IPS-20b (cell line): ENCODE measurements around the gene SLC6A19.

ENCODE experiments used
- H3K27ac ChIP-seq: one replicate; pipeline ENCODE4 v1.5.1; 2013; ENCODE audit warnings: low read length
- H3K27me3 ChIP-seq: 2 replicates; pipeline ENCODE4 v1.6.1; 2013; ENCODE audit warnings: mild to moderate bottlenecking, low read length, inconsistent platforms; ENCODE audit not compliant: insufficient read depth
- H3K36me3 ChIP-seq: 2 replicates; pipeline ENCODE4 v1.6.1; 2013; ENCODE audit warnings: low read depth, mild to moderate bottlenecking, inconsistent platforms, low read length, moderate library complexity; ENCODE audit not compliant: insufficient read depth
- H3K4me1 ChIP-seq: 2 replicates; pipeline ENCODE4 v1.6.1; 2013; ENCODE audit warnings: mild to moderate bottlenecking, control low read depth, inconsistent platforms, low read length, moderate library complexity; ENCODE audit not compliant: insufficient read depth
- H3K4me3 ChIP-seq: 2 replicates; pipeline ENCODE4 v1.5.1; 2013; ENCODE audit warnings: mild to moderate bottlenecking, low read length, inconsistent platforms
- H3K9ac ChIP-seq: 2 replicates; pipeline ENCODE4 v1.6.1; 2013; ENCODE audit warnings: low read depth, mild to moderate bottlenecking, inconsistent platforms, low read length, moderate library complexity
- H3K9me3 ChIP-seq: 2 replicates; pipeline ENCODE4 v1.6.1; 2013; ENCODE audit warnings: mild to moderate bottlenecking, low read depth, low read length, inconsistent platforms; ENCODE audit not compliant: insufficient read depth

Gene SLC6A19

DNA sequence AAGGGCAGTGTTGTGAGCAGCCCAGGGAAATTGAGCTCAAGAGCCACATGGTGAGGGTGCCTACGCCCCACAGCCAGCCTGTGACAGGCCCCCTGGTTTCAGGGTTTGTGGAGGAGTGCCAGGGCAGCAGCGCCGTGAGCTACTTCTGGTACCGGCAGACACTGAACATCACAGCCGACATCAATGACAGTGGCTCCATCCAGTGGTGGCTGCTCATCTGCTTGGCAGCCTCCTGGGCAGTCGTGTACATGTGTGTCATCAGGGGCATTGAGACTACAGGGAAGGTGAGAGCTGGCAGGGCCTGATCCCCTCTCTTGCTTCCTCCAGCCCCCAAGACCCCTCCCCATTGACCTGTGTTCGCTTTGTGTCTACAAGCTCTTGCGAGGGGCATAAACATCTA is 34.0 kb downstream of the SLC6A19 start:
- Histone ChIP-seq H3K27me3 (no peaks in the 10 kb centered on the region), H3K9me3 (peaks cover 9% of the 10 kb centered on the region), H3K27ac (no peak overlapping the region), H3K4me1 (no peaks in the 10 kb centered on the region), H3K36me3 (no peaks in the 10 kb centered on the region), H3K9ac (no peak overlapping the region), H3K4me3 (no peak overlapping the region)

DNA sequence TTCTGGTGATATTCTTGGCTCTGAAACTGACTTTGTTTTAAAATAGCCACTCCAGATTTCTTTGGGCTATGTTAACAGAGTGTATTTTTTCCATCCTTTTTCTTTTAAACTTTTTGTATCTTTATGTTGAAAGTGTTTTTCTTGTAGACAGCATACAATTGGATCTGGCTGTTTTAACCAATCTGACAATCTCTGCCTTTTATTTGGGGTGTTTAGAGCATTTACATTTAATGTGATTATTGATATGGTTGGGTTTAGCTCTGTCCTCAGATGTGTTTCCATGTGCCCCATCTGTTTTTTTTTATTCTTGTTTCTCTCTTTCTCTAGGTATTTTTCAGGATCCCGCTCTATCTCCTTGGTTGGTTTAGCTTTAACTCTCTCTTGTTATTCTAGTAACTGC is 34.4 kb downstream of the SLC6A19 start:
- Histone ChIP-seq H3K4me1 (no peaks in the 10 kb centered on the region), H3K27me3 (no peaks in the 10 kb centered on the region), H3K9ac (no peak overlapping the region), H3K9me3 (peaks cover 9% of the 10 kb centered on the region), H3K36me3 (no peaks in the 10 kb centered on the region), H3K4me3 (no peak overlapping the region), H3K27ac (no peak overlapping the region)

DNA sequence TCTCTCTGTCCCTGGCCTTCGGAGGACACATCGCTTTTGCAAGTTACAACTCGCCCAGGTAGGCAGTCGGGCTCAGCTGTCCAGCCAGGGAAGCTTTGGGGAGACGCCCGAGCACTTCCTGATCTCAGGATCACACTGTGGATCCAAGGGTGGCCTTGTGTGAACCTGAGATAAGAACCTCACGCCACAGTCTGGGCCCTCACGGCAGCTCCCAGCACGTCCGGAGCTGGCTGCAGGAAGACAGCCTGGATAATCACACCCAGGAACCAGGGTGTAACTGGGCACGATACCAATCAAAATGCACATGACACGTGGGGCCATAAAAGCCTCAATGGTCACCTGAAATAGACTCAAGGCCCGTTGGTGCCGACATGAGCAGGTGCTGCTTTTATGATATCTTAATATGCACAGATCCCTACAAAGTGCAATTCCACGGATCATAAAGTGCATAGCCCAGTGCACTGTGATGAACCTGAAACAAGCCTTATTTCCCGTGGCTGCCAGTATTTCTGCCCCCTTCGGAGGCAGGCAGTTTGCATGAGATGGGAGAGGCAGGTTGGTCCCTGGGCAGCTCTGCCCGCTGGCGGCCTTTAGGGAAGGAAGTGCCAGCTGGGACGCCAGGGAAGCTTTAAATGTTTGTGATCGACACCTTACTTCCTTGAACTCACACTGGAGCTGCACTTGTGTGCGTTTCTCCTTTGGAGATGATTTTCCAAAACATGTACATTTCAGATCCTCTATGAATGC is 38.3 kb downstream of the SLC6A19 start:
- H3K9me3 ChIP-seq: peaks cover 9% of the 10 kb centered on the region
- H3K36me3 ChIP-seq: no peaks in the 10 kb centered on the region
- H3K27ac ChIP-seq: no peak overlapping the region

GRCh38 chr5:1240496-1241260 is 39.3 kb downstream of the SLC6A19 start:
- H3K9me3 ChIP-seq: peaks cover 4% of the 10 kb centered on the region

More for the DNA sequence above, 38.3 kb downstream of the SLC6A19 start:
- no peak overlapping the region for H3K4me3 ChIP-seq
- H3K4me1 ChIP-seq: no peaks in the 10 kb centered on the region; the same call in 1 of the 2 replicates
- H3K27me3 ChIP-seq: no peaks in the 10 kb centered on the region
- no peak overlapping the region for H3K9ac ChIP-seq

GRCh38 chr5:1241509-1242080 is 40.2 kb downstream of the SLC6A19 start:
- H3K9me3 ChIP-seq: no peaks in the 10 kb centered on the region
- H3K27me3 ChIP-seq: no peaks in the 10 kb centered on the region
- H3K4me1 ChIP-seq: no peaks in the 10 kb centered on the region; the same call in 1 of the 2 replicates
- H3K4me3 ChIP-seq: no peak overlapping the region
- no peaks in the 10 kb centered on the region for H3K36me3 ChIP-seq
- H3K9ac ChIP-seq: no peak overlapping the region
- H3K27ac ChIP-seq: no peak overlapping the region

More at GRCh38 chr5:1240496-1241260, 39.3 kb downstream of the SLC6A19 start:
- H3K36me3 ChIP-seq: no peaks in the 10 kb centered on the region
- H3K9ac ChIP-seq: no peak overlapping the region
- H3K27me3 ChIP-seq: no peaks in the 10 kb centered on the region
- H3K27ac ChIP-seq: no peak overlapping the region
- no peak overlapping the region for H3K4me3 ChIP-seq
- H3K4me1 ChIP-seq: no peaks in the 10 kb centered on the region; the same call in 1 of the 2 replicates

- no peaks in the 10 kb centered on the region for H3K36me3 ChIP-seq
- H3K27me3 ChIP-seq: no peaks in the 10 kb centered on the region; the same call in 1 of the 2 replicates
- H3K9me3 ChIP-seq: no peaks in the 10 kb centered on the region
- no peaks in the 10 kb centered on the region; the same call in 1 of the 2 replicates for H3K4me1 ChIP-seq
- H3K4me3 ChIP-seq: no peak overlapping the region
- H3K27ac ChIP-seq: no peak overlapping the region
- no peak overlapping the region for H3K9ac ChIP-seq
Observed at GRCh38 chr5:1242733-1243486, 41.5 kb downstream of the SLC6A19 start.

GRCh38 chr5:1243487-1244130 is 42.2 kb downstream of the SLC6A19 start:
- Histone ChIP-seq H3K27ac (no peak overlapping the region), H3K9me3 (no peaks in the 10 kb centered on the region), H3K4me3 (no peak overlapping the region), H3K27me3 (no peaks in the 10 kb centered on the region; the same call in 1 of the 2 replicates), H3K4me1 (no peaks in the 10 kb centered on the region; the same call in 1 of the 2 replicates), H3K36me3 (no peaks in the 10 kb centered on the region), H3K9ac (no peak overlapping the region)

DNA sequence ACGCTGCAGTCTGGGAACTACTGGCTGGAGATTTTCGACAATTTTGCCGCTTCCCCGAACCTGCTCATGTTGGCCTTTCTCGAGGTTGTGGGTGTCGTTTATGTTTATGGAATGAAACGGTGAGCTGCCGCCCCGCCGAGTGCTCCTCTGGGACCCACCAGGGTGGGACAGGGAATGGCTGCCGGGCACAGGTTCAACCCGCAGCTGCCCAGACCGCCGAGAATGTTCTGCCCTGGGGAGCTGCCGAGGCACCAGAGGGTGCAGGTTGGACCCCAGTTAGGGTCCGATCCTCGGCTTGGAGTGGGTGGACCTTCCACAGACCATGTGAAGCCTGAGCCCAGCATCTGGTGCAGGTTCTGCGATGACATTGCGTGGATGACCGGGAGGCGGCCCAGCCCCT is 42.9 kb downstream of the SLC6A19 start:
- no peaks in the 10 kb centered on the region; the same call in 1 of the 2 replicates for H3K27me3 ChIP-seq
- no peaks in the 10 kb centered on the region for H3K9me3 ChIP-seq
- no peak overlapping the region for H3K4me3 ChIP-seq

DNA sequence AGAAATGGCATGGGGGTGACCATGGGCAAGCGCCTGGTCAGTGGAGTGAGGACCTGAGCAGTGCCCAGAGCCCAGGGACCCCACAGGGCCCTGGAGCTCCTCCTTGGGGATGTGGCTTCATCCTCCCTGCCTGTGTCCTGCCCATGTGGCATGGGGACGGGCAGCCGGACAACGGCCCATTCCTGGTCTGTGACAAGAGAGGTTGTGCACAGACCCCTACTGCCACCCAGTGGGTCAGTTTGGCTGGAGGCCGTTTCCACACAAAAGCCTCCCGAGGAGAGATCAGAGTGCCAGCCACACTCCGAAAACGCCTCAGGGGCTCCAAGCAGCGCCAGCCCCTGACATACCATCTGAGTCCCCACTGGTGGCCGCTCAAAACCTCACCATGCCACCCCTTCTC is 43.6 kb downstream of the SLC6A19 start:
- Histone ChIP-seq H3K27ac (no peak overlapping the region), H3K4me3 (no peak overlapping the region), H3K9ac (no peak overlapping the region), H3K27me3 (no peaks in the 10 kb centered on the region; the same call in 1 of the 2 replicates), H3K9me3 (no peaks in the 10 kb centered on the region), H3K4me1 (no peaks in the 10 kb centered on the region; the same call in 1 of the 2 replicates), H3K36me3 (no peaks in the 10 kb centered on the region)

More for the DNA sequence above, 42.9 kb downstream of the SLC6A19 start:
- H3K27ac ChIP-seq: no peak overlapping the region
- H3K36me3 ChIP-seq: no peaks in the 10 kb centered on the region
- H3K9ac ChIP-seq: no peak overlapping the region
- no peaks in the 10 kb centered on the region; the same call in 1 of the 2 replicates for H3K4me1 ChIP-seq

GRCh38 chr5:1245905-1246576 is 44.6 kb downstream of the SLC6A19 start:
- no peak overlapping the region for H3K9ac ChIP-seq
- H3K4me1 ChIP-seq: no peaks in the 10 kb centered on the region; the same call in 1 of the 2 replicates
- no peak overlapping the region for H3K4me3 ChIP-seq
- no peak overlapping the region for H3K27ac ChIP-seq
- no peaks in the 10 kb centered on the region for H3K9me3 ChIP-seq
- no peaks in the 10 kb centered on the region for H3K36me3 ChIP-seq
- H3K27me3 ChIP-seq: no peaks in the 10 kb centered on the region; the same call in 1 of the 2 replicates
